ENCODE results near the gene IFNGR2.

GRCh38 chr21:33430858-33431257 lies 27.6 kb downstream of the IFNGR2 start:
- TF ChIP-seq EZH2phosphoT487 (IDR thresholded peaks at IDR 0.05; ENCODE audit: insufficient read depth, low read depth): no peak
- TF ChIP-seq EZH2 (IDR thresholded peaks at IDR 0.05; ENCODE audit: insufficient read depth, poor library complexity, severe bottlenecking): no peak

Data from GM23248 (cell line).